GM15510 (cell line): ENCODE results near the gene SLC4A8.

Experiments
- POLR2A ChIP-seq: IDR thresholded peaks from 3 replicates; pipeline ENCODE4 v1.6.1; 2011; ENCODE audit warnings: borderline replicate concordance; ENCODE audit not compliant: insufficient read length; ENCODE audit errors: extremely low read depth

SLC4A8 gene

GRCh38 chr12:51482929-51483697 lies 58.5 kb downstream of the SLC4A8 start:
- TF ChIP-seq POLR2A, result no peak

GRCh38 chr12:51484119-51484518 lies 59.5 kb downstream of the SLC4A8 start:
- no peak for TF ChIP-seq POLR2A

- TF ChIP-seq POLR2A, result no peak
These were observed 63.6 kb downstream of the SLC4A8 start for GRCh38 chr12:51488281-51488680.

- no peak for TF ChIP-seq POLR2A
These were observed 68.7 kb downstream of the SLC4A8 start for GRCh38 chr12:51493281-51493680.

- TF ChIP-seq POLR2A, result no peak
These were observed 72.3 kb downstream of the SLC4A8 start for GRCh38 chr12:51496895-51497294.

- TF ChIP-seq POLR2A, result no peak
These were observed 80.2 kb downstream of the SLC4A8 start for GRCh38 chr12:51504851-51505250.

- TF ChIP-seq POLR2A, result no peak
These were observed 80.9 kb downstream of the SLC4A8 start for GRCh38 chr12:51505360-51506105.

GRCh38 chr12:51507178-51507577 lies 82.5 kb downstream of the SLC4A8 start:
- TF ChIP-seq POLR2A, result no peak

- TF ChIP-seq POLR2A, result no peak
These were observed 83.7 kb downstream of the SLC4A8 start for GRCh38 chr12:51508285-51508684.

GRCh38 chr12:51511546-51512260 lies 87.1 kb downstream of the SLC4A8 start:
- TF ChIP-seq POLR2A, result no peak

- no peak for TF ChIP-seq POLR2A
These were observed 87.8 kb downstream of the SLC4A8 start for GRCh38 chr12:51512438-51512837.

GRCh38 chr12:51517316-51517715 lies 92.7 kb downstream of the SLC4A8 start:
- TF ChIP-seq POLR2A, result no peak

- TF ChIP-seq POLR2A, result no peak
These were observed 93.2 kb downstream of the SLC4A8 start for GRCh38 chr12:51517800-51518199.

- TF ChIP-seq POLR2A, result no peak
These were observed 95.1 kb downstream of the SLC4A8 start for GRCh38 chr12:51519755-51520154.

- TF ChIP-seq POLR2A, result no peak
These were observed 96.1 kb downstream of the SLC4A8 start for GRCh38 chr12:51520576-51521325.

- TF ChIP-seq POLR2A, result no peak
These were observed 97.1 kb downstream of the SLC4A8 start for GRCh38 chr12:51521554-51522276.
